Measurements from ENCODE around the gene TMEM242. TPM values are rescaled to one million over a fixed set of nuclear protein-coding genes. Genes with fewer than 3 reads are reported as not detected.

The TMEM242 gene
- polyA plus RNA-seq, 1 of the 3 experiments (the other 2 are of a cell fraction): 7.4 TPM

DNA sequence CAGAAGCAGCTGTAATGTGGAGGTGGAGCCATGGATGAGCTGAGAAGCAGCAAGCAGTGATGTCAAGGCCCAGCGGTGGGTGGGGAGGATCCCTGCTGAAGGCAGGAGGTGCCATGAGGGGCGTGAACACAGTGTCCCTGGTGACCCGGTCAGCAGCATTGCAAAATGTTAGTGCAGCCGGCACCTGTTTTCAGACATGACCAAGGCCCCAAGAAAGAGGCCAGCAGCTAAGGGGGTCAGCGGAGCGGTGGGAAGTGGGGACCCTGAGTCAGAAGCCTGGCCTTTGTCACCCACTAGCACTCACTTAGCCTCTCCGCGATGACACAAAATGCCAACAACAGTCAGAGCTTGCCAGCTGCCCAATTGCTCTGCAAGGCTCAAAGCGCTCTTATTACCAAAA, 51.9 kb downstream of the TMEM242 start:
- no peaks in the 10 kb centered on the region for H3K27me3 ChIP-seq (ENCODE audit: insufficient read depth)
- no peaks in the 10 kb centered on the region for H4K20me1 ChIP-seq (ENCODE audit: insufficient read depth)
- ChIA-PET CTCF (interaction anchor here (1.1 kb wide), 1 partner anchor 237 kb away, joined by 3 read pairs; no protein-coding TSS in a partner anchor), POLR2A (no interaction called here)
- no peak overlapping the region for H3K27ac ChIP-seq (ENCODE audit: low read depth in 2 of 2, low read length in 1 of 2)
- H3K9me2 ChIP-seq: no peaks in the 10 kb centered on the region
- peaks cover 0 to 9% of the 10 kb centered on the region in 2 experiments; a peak in 1 of 4 replicates for H3K4me1 ChIP-seq (ENCODE audit: control insufficient read depth in 1 of 2, insufficient read depth in 2 of 2, low read depth in 1 of 2, low read length in 1 of 2)
- TF ChIP-seq RXRA (IDR thresholded peaks at IDR 0.05; ENCODE audit: borderline replicate concordance, low read depth) (no peak), NFIC (IDR thresholded peaks at IDR 0.05; ENCODE audit: borderline replicate concordance) (no peak), FOXM1 (IDR thresholded peaks at IDR 0.05; ENCODE audit: low read depth) (no peak), EP300 (IDR thresholded peaks at IDR 0.05; ENCODE audit: borderline replicate concordance in 1 of 2, low read depth in 1 of 2, low read length in 1 of 2) (no peak), MEF2A (IDR thresholded peaks at IDR 0.05; ENCODE audit: borderline replicate concordance, low read depth) (no peak), SMC3 (IDR thresholded peaks at IDR 0.05; ENCODE audit: low read depth, low read length) (no peak), MXI1 (IDR thresholded peaks at IDR 0.05; ENCODE audit: low read depth, low read length) (no peak), TAF1 (IDR thresholded peaks at IDR 0.05; ENCODE audit: borderline replicate concordance, low read depth, low read length) (no peak)
- TF ChIP-seq, protein P1, sequence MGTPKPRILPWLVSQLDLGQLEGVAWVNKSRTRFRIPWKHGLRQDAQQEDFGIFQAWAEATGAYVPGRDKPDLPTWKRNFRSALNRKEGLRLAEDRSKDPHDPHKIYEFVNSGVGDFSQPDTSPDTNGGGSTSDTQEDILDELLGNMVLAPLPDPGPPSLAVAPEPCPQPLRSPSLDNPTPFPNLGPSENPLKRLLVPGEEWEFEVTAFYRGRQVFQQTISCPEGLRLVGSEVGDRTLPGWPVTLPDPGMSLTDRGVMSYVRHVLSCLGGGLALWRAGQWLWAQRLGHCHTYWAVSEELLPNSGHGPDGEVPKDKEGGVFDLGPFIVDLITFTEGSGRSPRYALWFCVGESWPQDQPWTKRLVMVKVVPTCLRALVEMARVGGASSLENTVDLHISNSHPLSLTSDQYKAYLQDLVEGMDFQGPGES (IDR thresholded peaks at IDR 0.05; ENCODE audit: low read depth, low read length): no peak
- TF ChIP-seq, protein P2, sequence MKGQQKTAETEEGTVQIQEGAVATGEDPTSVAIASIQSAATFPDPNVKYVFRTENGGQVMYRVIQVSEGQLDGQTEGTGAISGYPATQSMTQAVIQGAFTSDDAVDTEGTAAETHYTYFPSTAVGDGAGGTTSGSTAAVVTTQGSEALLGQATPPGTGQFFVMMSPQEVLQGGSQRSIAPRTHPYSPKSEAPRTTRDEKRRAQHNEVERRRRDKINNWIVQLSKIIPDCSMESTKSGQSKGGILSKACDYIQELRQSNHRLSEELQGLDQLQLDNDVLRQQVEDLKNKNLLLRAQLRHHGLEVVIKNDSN (IDR thresholded peaks at IDR 0.05; ENCODE audit: borderline replicate concordance, low read depth): no peak
- H3K79me2 ChIP-seq (ENCODE audit: insufficient read depth): no peaks in the 10 kb centered on the region
- WGBS (ENCODE audit: low lambda C conversion rate): 89% methylated on average over 6 of the region's 9 CpGs
- no peaks in the 10 kb centered on the region for H3F3A ChIP-seq (replicated peaks; ENCODE audit: insufficient read depth)
- H3K4me3 ChIP-seq (ENCODE audit: low read depth in 2 of 2, low read length in 1 of 2): no peak overlapping the region
- H3K9me3 ChIP-seq: no peaks in the 10 kb centered on the region
- H3K9ac ChIP-seq: no peak overlapping the region
- H3K4me2 ChIP-seq: no peak overlapping the region
- H2AFZ ChIP-seq (ENCODE audit: low read depth): no peak overlapping the region
- no peaks in the 10 kb centered on the region for H3K36me3 ChIP-seq (replicated peaks in 1 of 2; ENCODE audit: control insufficient read depth in 1 of 2, insufficient read depth in 2 of 2, low read length in 1 of 2)
- no peak for DNase-seq

DNA sequence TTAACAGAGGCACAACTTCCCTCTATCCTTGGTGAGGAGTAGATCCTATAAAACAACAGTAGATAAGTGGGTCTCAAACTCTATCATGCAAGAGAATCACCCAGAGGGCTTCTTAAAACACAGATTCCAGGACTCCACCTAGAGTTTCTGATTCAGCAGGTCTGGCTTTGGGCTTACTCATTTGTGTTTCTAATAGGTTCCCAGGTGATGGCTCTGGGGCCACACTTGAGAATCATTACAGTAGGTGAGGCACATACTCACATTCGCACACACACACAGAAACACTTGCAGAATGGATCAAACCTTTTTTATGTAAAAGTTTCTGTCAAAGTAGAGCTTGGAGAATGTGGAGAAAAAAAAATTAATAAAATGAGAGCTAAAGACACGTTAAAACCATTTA, 52.4 kb downstream of the TMEM242 start:
- Histone ChIP-seq H4K20me1 (ENCODE audit: insufficient read depth) (no peaks in the 10 kb centered on the region), H3K4me2 (no peak overlapping the region), H3K79me2 (ENCODE audit: insufficient read depth) (no peaks in the 10 kb centered on the region), H2AFZ (ENCODE audit: low read depth) (no peak overlapping the region), H3K9me2 (no peaks in the 10 kb centered on the region), H3K4me3 (ENCODE audit: low read depth in 2 of 2, low read length in 1 of 2) (no peak overlapping the region), H3K4me1 (ENCODE audit: control insufficient read depth in 1 of 2, insufficient read depth in 2 of 2, low read depth in 1 of 2, low read length in 1 of 2) (peaks cover 0 to 9% of the 10 kb centered on the region in 2 experiments; a peak in 1 of 4 replicates), H3K27me3 (ENCODE audit: insufficient read depth) (no peaks in the 10 kb centered on the region), H3K9ac (no peak overlapping the region), H3K27ac (ENCODE audit: low read depth in 2 of 2, low read length in 1 of 2) (no peak overlapping the region), H3K36me3 (replicated peaks in 1 of 2; ENCODE audit: control insufficient read depth in 1 of 2, insufficient read depth in 2 of 2, low read length in 1 of 2) (no peaks in the 10 kb centered on the region), H3K9me3 (no peaks in the 10 kb centered on the region), H3F3A (replicated peaks; ENCODE audit: insufficient read depth) (no peaks in the 10 kb centered on the region)
- CTCF ChIA-PET: no interaction called here
- 74% methylated on average over 2 of the region's 2 CpGs for WGBS (ENCODE audit: low lambda C conversion rate)
- POLR2A ChIA-PET: no interaction called here
- DNase-seq: no peak
- TF ChIP-seq RAD21 (IDR thresholded peaks at IDR 0.05; ENCODE audit: low read length) (no peak), RXRA (IDR thresholded peaks at IDR 0.05; ENCODE audit: borderline replicate concordance, low read depth) (no peak), RFX5 (IDR thresholded peaks at IDR 0.05; ENCODE audit: low read length) (no peak), FOXM1 (IDR thresholded peaks at IDR 0.05; ENCODE audit: low read depth) (no peak), FOXJ3 (CRISPR knock-in tag; IDR thresholded peaks at IDR 0.05) (no peak), TCF12 (IDR thresholded peaks at IDR 0.05) (no peak), GATA2 (CRISPR knock-in tag; IDR thresholded peaks at IDR 0.05) (no peak), EP300 (IDR thresholded peaks at IDR 0.05; ENCODE audit: borderline replicate concordance in 1 of 2, low read depth in 1 of 2, low read length in 1 of 2) (no peak), YY1 (IDR thresholded peaks at IDR 0.05; ENCODE audit: low read depth) (no peak), SIN3A (IDR thresholded peaks at IDR 0.05; ENCODE audit: borderline replicate concordance, low read depth, low read length) (no peak), FOSL2 (IDR thresholded peaks at IDR 0.05; ENCODE audit: borderline replicate concordance, low read depth) (no peak)
- TF ChIP-seq, protein P3, sequence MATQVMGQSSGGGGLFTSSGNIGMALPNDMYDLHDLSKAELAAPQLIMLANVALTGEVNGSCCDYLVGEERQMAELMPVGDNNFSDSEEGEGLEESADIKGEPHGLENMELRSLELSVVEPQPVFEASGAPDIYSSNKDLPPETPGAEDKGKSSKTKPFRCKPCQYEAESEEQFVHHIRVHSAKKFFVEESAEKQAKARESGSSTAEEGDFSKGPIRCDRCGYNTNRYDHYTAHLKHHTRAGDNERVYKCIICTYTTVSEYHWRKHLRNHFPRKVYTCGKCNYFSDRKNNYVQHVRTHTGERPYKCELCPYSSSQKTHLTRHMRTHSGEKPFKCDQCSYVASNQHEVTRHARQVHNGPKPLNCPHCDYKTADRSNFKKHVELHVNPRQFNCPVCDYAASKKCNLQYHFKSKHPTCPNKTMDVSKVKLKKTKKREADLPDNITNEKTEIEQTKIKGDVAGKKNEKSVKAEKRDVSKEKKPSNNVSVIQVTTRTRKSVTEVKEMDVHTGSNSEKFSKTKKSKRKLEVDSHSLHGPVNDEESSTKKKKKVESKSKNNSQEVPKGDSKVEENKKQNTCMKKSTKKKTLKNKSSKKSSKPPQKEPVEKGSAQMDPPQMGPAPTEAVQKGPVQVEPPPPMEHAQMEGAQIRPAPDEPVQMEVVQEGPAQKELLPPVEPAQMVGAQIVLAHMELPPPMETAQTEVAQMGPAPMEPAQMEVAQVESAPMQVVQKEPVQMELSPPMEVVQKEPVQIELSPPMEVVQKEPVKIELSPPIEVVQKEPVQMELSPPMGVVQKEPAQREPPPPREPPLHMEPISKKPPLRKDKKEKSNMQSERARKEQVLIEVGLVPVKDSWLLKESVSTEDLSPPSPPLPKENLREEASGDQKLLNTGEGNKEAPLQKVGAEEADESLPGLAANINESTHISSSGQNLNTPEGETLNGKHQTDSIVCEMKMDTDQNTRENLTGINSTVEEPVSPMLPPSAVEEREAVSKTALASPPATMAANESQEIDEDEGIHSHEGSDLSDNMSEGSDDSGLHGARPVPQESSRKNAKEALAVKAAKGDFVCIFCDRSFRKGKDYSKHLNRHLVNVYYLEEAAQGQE (IDR thresholded peaks at IDR 0.05; ENCODE audit: low read depth, low read length): no peak
- TF ChIP-seq, protein P4, sequence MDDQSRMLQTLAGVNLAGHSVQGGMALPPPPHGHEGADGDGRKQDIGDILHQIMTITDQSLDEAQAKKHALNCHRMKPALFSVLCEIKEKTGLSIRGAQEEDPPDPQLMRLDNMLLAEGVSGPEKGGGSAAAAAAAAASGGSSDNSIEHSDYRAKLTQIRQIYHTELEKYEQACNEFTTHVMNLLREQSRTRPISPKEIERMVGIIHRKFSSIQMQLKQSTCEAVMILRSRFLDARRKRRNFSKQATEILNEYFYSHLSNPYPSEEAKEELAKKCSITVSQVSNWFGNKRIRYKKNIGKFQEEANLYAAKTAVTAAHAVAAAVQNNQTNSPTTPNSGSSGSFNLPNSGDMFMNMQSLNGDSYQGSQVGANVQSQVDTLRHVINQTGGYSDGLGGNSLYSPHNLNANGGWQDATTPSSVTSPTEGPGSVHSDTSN (IDR thresholded peaks at IDR 0.05): no peak
- TF ChIP-seq, protein P2 (IDR thresholded peaks at IDR 0.05; ENCODE audit: borderline replicate concordance, low read depth): no peak
